NOMO-1 treated with DMSO at 0.1 percent for 48 hours (cell line): ENCODE data around the gene TULP4.
"Not testable (repeated sequence)": the region's sequence is repeated elsewhere in the genome, so short reads cannot be mapped to it uniquely, and the experiment has no call there.

Experiments
- DNase-seq: peaks from one replicate; lab custom pipeline; 2025; ENCODE audit not compliant: unreplicated experiment; lab: John Stamatoyannopoulos, UW

The TULP4 gene

DNA sequence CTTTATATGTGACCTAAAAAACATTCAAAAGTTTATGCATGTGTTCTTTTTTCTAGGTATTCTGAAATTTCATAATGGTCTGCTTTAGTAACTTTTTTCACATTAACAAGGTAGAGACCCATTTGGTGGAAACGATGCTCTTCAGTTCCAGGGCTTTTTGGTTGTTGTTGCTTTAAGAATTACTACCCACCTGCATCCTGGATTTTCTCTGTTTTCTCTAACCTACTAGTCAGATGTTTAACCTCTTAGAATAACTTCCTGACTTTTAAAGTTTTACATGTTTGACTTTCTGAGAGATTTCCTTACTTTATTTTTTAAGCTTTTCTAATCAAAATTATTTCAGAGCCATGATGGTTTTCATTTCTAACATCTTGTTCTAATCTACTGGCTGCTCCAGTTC, 14.9 kb downstream of the TULP4 start:
- no peak for DNase-seq

GRCh38 chr6:158328952-158329351, 16.7 kb downstream of the TULP4 start:
- DNase-seq = no peak

GRCh38 chr6:158329531-158329930, 17.3 kb downstream of the TULP4 start:
- DNase-seq = no peak

DNA sequence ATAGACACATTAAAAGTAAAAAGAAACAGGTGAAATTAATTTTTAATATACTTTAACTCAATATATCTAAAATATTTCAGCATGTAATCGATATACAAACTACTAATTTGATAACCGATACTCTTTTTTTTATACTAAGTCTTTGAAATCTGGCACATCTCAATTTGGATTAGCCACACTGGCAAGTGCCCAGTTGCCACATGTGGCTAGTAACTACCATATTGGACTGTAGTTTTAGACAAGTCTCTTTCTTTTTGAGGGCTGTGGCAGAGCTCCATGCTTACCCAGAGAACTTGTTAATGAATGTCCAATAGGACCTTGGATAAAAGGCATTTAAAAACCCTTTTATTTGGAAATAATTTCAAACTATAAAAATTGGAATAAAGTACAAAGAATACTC, 17.8 kb downstream of the TULP4 start:
- DNase-seq = no peak

DNA sequence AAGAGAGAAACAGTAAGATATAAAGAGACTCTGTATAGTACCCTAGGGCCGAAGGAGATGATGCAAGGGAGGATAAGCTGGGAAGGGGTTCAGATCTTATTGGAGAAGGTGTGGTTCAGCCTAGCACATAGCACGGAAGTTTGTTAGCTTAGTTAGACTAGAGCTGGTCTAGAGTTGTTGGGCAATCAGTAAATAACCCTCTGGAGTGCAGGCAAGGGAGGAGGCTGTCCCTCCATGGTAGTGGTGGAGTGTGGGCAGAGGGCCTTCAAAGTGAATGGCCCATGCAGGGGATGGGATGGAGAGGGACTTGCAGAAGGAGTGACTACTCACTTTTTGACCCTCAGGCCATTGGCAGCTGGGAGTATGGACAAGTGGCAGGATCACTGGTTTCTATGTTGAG, 20.0 kb downstream of the TULP4 start:
- DNase-seq = no peak

GRCh38 chr6:158333094-158333493, 20.8 kb downstream of the TULP4 start:
- no peak for DNase-seq

- DNase-seq = no peak
Measured at GRCh38 chr6:158334534-158334933, 22.3 kb downstream of the TULP4 start.

- DNase-seq = no peak
Measured at GRCh38 chr6:158337332-158337731, 25.1 kb downstream of the TULP4 start.

- no peak for DNase-seq
Measured at GRCh38 chr6:158338311-158339112, 26.2 kb downstream of the TULP4 start.

DNA sequence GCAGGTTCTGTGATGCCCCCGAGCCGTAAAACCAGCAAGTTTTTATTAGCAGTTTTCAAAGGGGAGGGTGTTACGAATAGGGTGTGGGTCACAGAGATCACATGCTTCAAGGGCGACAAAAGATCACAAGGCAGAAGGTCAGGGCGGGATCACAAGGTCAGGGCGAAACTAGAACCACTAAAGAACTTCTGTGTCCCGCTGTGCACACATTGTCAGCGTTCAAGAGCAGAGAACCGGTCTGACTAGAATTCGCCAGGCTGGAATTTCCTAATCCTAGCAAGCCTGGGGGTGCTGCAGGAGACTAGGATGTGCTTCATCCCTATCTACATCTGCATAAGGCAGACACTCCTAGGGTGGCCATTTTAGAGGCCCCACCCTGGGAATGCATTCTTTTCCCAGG, 26.9 kb downstream of the TULP4 start:
- not testable (repeated sequence) for DNase-seq

- DNase-seq = no peak
Measured at GRCh38 chr6:158340252-158340651, 28.0 kb downstream of the TULP4 start.

GRCh38 chr6:158344534-158344933, 32.3 kb downstream of the TULP4 start:
- DNase-seq = no peak

GRCh38 chr6:158345444-158345843, 33.2 kb downstream of the TULP4 start:
- not testable (repeated sequence) for DNase-seq

GRCh38 chr6:158347335-158347734, 35.1 kb downstream of the TULP4 start:
- no peak for DNase-seq

- not testable (repeated sequence) for DNase-seq
Measured at GRCh38 chr6:158348737-158349504, 36.7 kb downstream of the TULP4 start.

GRCh38 chr6:158349505-158350275, 37.4 kb downstream of the TULP4 start:
- not testable (repeated sequence) for DNase-seq

DNA sequence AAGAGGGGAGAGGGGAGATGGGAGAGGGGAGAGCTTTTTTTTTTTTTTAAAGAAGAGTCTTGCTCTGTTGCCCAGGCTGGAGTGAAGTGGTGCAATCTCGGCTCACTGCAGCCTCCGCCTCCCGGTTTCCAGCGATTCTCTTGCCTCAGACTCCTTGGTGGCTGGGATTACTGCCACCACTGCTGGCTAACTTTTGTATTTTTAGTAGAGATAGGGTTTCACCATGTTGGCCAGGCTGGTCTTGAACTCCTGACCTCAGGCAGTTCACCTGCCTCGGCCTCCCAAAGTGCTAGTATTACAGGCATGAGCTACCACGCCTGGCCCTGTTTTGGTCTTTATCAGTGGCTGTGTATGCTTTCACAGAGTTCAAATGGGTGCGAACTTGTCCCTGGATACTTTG, 38.5 kb downstream of the TULP4 start:
- DNase-seq = not testable (repeated sequence)

DNA sequence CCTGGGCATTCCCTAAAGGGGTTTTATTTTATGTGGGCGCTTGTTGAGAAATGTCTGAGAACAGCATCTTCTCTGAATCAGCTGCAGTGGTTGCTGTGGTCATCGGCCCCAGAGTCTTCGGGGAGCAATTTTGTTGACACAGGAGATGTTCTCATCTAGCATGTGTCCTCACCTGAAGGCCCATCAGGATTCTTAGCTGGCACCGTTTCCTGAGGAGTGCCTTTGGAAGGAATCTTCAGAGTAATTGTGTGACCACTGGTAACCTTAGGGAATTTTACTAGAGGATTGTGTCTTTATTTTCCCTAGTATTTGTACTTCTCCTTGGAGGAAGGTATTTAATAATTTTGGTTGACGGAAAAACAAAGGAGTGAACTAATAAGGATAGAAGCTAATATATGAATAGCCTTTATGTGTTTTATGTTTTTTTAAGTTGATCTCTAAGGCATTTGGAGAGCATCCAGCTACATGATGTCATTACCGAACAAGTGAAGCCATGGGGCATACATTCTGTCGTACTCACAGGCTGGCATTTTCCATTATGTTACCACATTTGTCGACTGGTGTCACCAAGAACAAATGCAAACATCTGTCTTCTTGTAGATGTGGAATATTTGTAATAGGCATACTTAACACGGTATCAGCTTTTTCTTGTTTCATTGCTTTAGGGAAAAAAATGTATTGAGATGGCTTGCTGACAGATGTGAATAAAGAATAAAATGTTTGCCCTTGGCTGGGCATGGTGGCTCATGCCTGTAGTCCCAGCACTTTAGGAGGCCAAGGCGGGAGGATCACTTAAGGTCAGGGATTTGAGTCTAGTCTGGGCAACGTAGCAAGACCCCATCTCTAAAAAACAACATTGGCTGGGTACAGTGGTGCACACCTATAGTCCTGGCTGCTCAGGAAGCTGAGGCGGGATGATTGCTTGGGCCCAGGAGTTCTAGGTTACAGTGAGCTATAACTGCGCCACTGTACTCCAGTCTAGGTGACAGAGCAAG, 41.9 kb downstream of the TULP4 start:
- no peak for DNase-seq

GRCh38 chr6:158356586-158357546, 44.6 kb downstream of the TULP4 start:
- no peak for DNase-seq
